WTC11 (cell line): Measurements from ENCODE around the gene ZFPL1. TPM values are rescaled to one million over a fixed set of nuclear protein-coding genes. Genes with fewer than 3 reads are reported as not detected.

ENCODE experiments used
- ATAC-seq: fragments of 200-7000 bp; cut with Tn5 transposase; 2 replicates; pipeline ENCODE4 v1.10.0; 2021; ENCODE audit warnings: mild to moderate bottlenecking, moderate library complexity
- Bru-seq: library from RNA; stranded (reverse); fragments of 400-500 nt; gene quantifications from one replicate; lab custom pipeline; 2021; lab: Mats Ljungman, UMichigan
- CTCF ChIA-PET: fragments of 300-600 bp; sonication (Branson Sonifier 250); formaldehyde crosslinking; loops from one replicate; lab custom pipeline; 2021; ENCODE audit warnings: antibody characterized with exemption; lab: Charles Lee
- POLR2A ChIA-PET: fragments of 350-600 bp; sonication (Branson Sonifier 250); formaldehyde crosslinking; loops from one replicate; lab custom pipeline; 2021; ENCODE audit warnings: antibody characterized with exemption; lab: Charles Lee
- DNase-seq: peaks from one replicate; pipeline ENCODE4 v3.0.0; 2021; ENCODE audit warnings: low spot score
- H3K27ac Mint-ChIP-seq: 2 replicates; pipeline ENCODE4 v1.8.0; 2021; ENCODE audit warnings: mixed read lengths
- H3K27me3 Mint-ChIP-seq: 2 replicates; pipeline ENCODE4 v1.8.0; 2021; ENCODE audit warnings: low read depth, mild to moderate bottlenecking, moderate library complexity, mixed read lengths
- H3K36me3 Mint-ChIP-seq: 2 replicates; pipeline ENCODE4 v1.8.0; 2021; ENCODE audit warnings: mixed read lengths
- H3K4me1 Mint-ChIP-seq: 2 replicates; pipeline ENCODE4 v1.8.0; 2022; ENCODE audit warnings: mixed read lengths
- H3K4me3 Mint-ChIP-seq: 2 replicates; pipeline ENCODE4 v1.8.0; 2021; ENCODE audit warnings: mild to moderate bottlenecking, moderate library complexity, mixed read lengths
- H3K9me3 Mint-ChIP-seq: 2 replicates; pipeline ENCODE4 v1.8.0; 2021; ENCODE audit warnings: mixed read lengths
- ERG ChIP-seq: fragments of 250-450 bp; sonication (Bioruptor Pico); IDR thresholded peaks from 2 replicates; pipeline ENCODE4 v1.8.0; 2021; ENCODE audit warnings: mild to moderate bottlenecking
- ESRRA ChIP-seq: sonication (generic); formaldehyde crosslinking; IDR thresholded peaks from 2 replicates; pipeline ENCODE4 v1.8.1; 2022; ENCODE audit warnings: mild to moderate bottlenecking, missing genetic modification reagents, borderline replicate concordance
- FOXJ3 ChIP-seq: sonication (generic); formaldehyde crosslinking; IDR thresholded peaks from 2 replicates; pipeline ENCODE4 v1.9.0; 2021; ENCODE audit warnings: missing genetic modification reagents, mild to moderate bottlenecking, borderline replicate concordance
- HMGA2 ChIP-seq: fragments of 250-450 bp; sonication (Bioruptor Pico); IDR thresholded peaks from 2 replicates; pipeline ENCODE4 v1.4.0; 2021; ENCODE audit warnings: mild to moderate bottlenecking, moderate library complexity
- JUN ChIP-seq: sonication (generic); formaldehyde crosslinking; IDR thresholded peaks from 2 replicates; pipeline ENCODE4 v1.8.0; 2023; ENCODE audit warnings: mild to moderate bottlenecking, missing genetic modification reagents
- KAT7 ChIP-seq: sonication (generic); formaldehyde crosslinking; IDR thresholded peaks from 2 replicates; pipeline ENCODE4 v1.8.1; 2023; ENCODE audit warnings: missing genetic modification reagents, mild to moderate bottlenecking, borderline replicate concordance
- MAX ChIP-seq: sonication (generic); formaldehyde crosslinking; IDR thresholded peaks from 2 replicates; pipeline ENCODE4 v1.8.0; 2022; ENCODE audit warnings: mild to moderate bottlenecking, missing genetic modification reagents
- MYBL2 ChIP-seq: sonication (generic); formaldehyde crosslinking; IDR thresholded peaks from 2 replicates; pipeline ENCODE4 v1.8.1; 2023; ENCODE audit warnings: mild to moderate bottlenecking, moderate library complexity, missing genetic modification reagents
- NFATC4 ChIP-seq: fragments of 250-450 bp; sonication (Bioruptor Pico); IDR thresholded peaks from 2 replicates; pipeline ENCODE4 v1.9.0; 2021; ENCODE audit warnings: mild to moderate bottlenecking
- NFE2L1 ChIP-seq: sonication (generic); formaldehyde crosslinking; IDR thresholded peaks from 2 replicates; pipeline ENCODE4 v1.8.1; 2023; ENCODE audit warnings: missing genetic modification reagents
- NR1H2 ChIP-seq: sonication (generic); formaldehyde crosslinking; IDR thresholded peaks from 2 replicates; pipeline ENCODE4 v1.9.0; 2021; ENCODE audit warnings: mild to moderate bottlenecking, moderate library complexity, missing genetic modification reagents
- RORB ChIP-seq: fragments of 250-450 bp; sonication (Bioruptor Pico); IDR thresholded peaks from 2 replicates; pipeline ENCODE4 v1.9.0; 2021; ENCODE audit warnings: mild to moderate bottlenecking
- SMAD4 ChIP-seq: sonication (generic); formaldehyde crosslinking; IDR thresholded peaks from 2 replicates; pipeline ENCODE4 v1.8.0; 2022; ENCODE audit warnings: mild to moderate bottlenecking, missing genetic modification reagents
- SOX15 ChIP-seq: fragments of 250-450 bp; sonication (Bioruptor Pico); IDR thresholded peaks from 2 replicates; pipeline ENCODE4 v1.9.0; 2021; ENCODE audit warnings: mild to moderate bottlenecking
- SP1 ChIP-seq: sonication (generic); formaldehyde crosslinking; conservative IDR thresholded peaks from 2 replicates; pipeline ENCODE4 v1.8.1; 2022; ENCODE audit warnings: missing genetic modification reagents
- TCF7 ChIP-seq: sonication (generic); formaldehyde crosslinking; IDR thresholded peaks from 2 replicates; pipeline ENCODE4 v1.8.0; 2022; ENCODE audit warnings: mild to moderate bottlenecking, low read depth, missing genetic modification reagents, moderate library complexity
- ZMAT4 ChIP-seq: fragments of 250-450 bp; sonication (Bioruptor Pico); IDR thresholded peaks from 2 replicates; pipeline ENCODE4 v1.9.0; 2021; ENCODE audit warnings: mild to moderate bottlenecking
- ZNF121 ChIP-seq: sonication (generic); formaldehyde crosslinking; IDR thresholded peaks from 2 replicates; pipeline ENCODE4 v1.8.0; 2023; ENCODE audit warnings: missing genetic modification reagents
- ZNF232 ChIP-seq: sonication (generic); formaldehyde crosslinking; IDR thresholded peaks from 2 replicates; pipeline ENCODE4 v1.8.0; 2022; ENCODE audit warnings: mild to moderate bottlenecking, missing genetic modification reagents
- ZNF281 ChIP-seq: sonication (generic); formaldehyde crosslinking; IDR thresholded peaks from 2 replicates; pipeline ENCODE4 v1.8.0; 2023; ENCODE audit warnings: mild to moderate bottlenecking, missing genetic modification reagents
- ZNF317 ChIP-seq: sonication (generic); formaldehyde crosslinking; IDR thresholded peaks from 2 replicates; pipeline ENCODE4 v1.8.1; 2023; ENCODE audit warnings: low read depth, mild to moderate bottlenecking, moderate library complexity, missing genetic modification reagents, borderline replicate concordance
- ZNF423 ChIP-seq: fragments of 250-450 bp; sonication (Bioruptor Pico); IDR thresholded peaks from 2 replicates; pipeline ENCODE4 v2.1.2; 2022; ENCODE audit warnings: mild to moderate bottlenecking, moderate library complexity
- ZNF532 ChIP-seq: fragments of 250-450 bp; sonication (Bioruptor Pico); IDR thresholded peaks from 2 replicates; pipeline ENCODE4 v1.9.0; 2021; ENCODE audit warnings: mild to moderate bottlenecking, borderline replicate concordance
- ZSCAN18 ChIP-seq: fragments of 250-450 bp; sonication (Bioruptor Pico); IDR thresholded peaks from 2 replicates; pipeline ENCODE4 v2.1.2; 2022; ENCODE audit warnings: mild to moderate bottlenecking, moderate library complexity
- long read RNA-seq, 3 experiments: library from RNA in 1 of 3; library from capped mRNA in 1 of 3; library from polyadenylated mRNA in 1 of 3; unstranded in 2 of 3; stranded (forward) in 1 of 3; transcript quantifications; one replicate each; pipeline ENCODE4 v2.0.0, GENCODE V29; 2021
- total RNA-seq: library from RNA; stranded (reverse); gene quantifications from 3 replicates; pipeline ENCODE4 v1.2.3, GENCODE V29; 2021

Gene ZFPL1
- total RNA-seq (32.2 to 33.8 TPM (median 32.8 TPM) in 3 replicates), Bru-seq, nascent RNA (percentile 75 among the genes with signal in this experiment)
- long read RNA-seq, experiment 1, transcript ZFPL1-201 (8 exons, 1,371 nt), result major isoform, 75 of 106 reads
- long read RNA-seq, experiment 1, partial matches to known transcripts, result 17 of 106 reads
- long read RNA-seq, experiment 1, other reads (novel, unspliced or antisense), result 13 of 106 reads
- long read RNA-seq, experiment 2, transcript ZFPL1-201 (8 exons, 1,371 nt), result major isoform, 15 of 51 reads
- long read RNA-seq, experiment 2, partial matches to known transcripts, result 11 of 51 reads
- long read RNA-seq, experiment 2, other reads (novel, unspliced or antisense), result 25 of 51 reads
- long read RNA-seq, experiment 3, transcript ZFPL1-201 (8 exons, 1,371 nt), result major isoform, 49 of 60 reads
- long read RNA-seq, experiment 3, partial matches to known transcripts, result 5 of 60 reads
- long read RNA-seq, experiment 3, other reads (novel, unspliced or antisense), result 6 of 60 reads

GRCh38 chr11:65083834-65084597 is at the start of gene ZFPL1, which contains the start of gene CDCA5:
Gene ZFPL1 (plus strand): TSS chr11:65084222. CDS start chr11:65084699, 477 bp downstream.
Gene CDCA5 (minus strand): TSS chr11:65084040. CDS start chr11:65083978, 62 bp downstream.
- peak within 1 kb of the TSS; percentile 94 for H3K4me3 Mint-ChIP-seq
- POLR2A ChIA-PET, result interaction anchor here (0.6 kb wide), 2 partner anchors 136 to 160 kb away, joined by 3 read pairs; no protein-coding TSS in a partner anchor
- H3K27ac Mint-ChIP-seq, result peak within 1 kb of the TSS; percentile 99
- no peaks in the 10 kb centered on the region for H3K9me3 Mint-ChIP-seq
- no peaks in the 10 kb centered on the region for H3K27me3 Mint-ChIP-seq
- DNase-seq, result peak; percentile 96
- peaks cover 10% of the 10 kb centered on the region for H3K4me1 Mint-ChIP-seq
- H3K36me3 Mint-ChIP-seq, result peaks cover 31% of the 10 kb centered on the region
- ATAC-seq, result peak; percentile 81
- CTCF ChIA-PET, result interaction anchor here (1.3 to 1.4 kb wide), 2 partner anchors 26 to 71 kb away, joined by 3 to 6 read pairs; no protein-coding TSS in a partner anchor
- TF ChIP-seq FOXJ3 (CRISPR knock-in tag) (no peak), KAT7 (CRISPR knock-in tag) (no peak), JUN (CRISPR knock-in tag) (peak; percentile 77), HMGA2 (no peak), SMAD4 (CRISPR knock-in tag) (peak; percentile 69; the same call in 1 of the 2 replicates), ZNF317 (CRISPR knock-in tag) (no peak), ZNF532 (CRISPR knock-in tag) (no peak), ZSCAN18 (CRISPR knock-in tag) (no peak), ZNF423 (CRISPR knock-in tag) (no peak), NFE2L1 (CRISPR knock-in tag) (peak; percentile 89; the same call in 1 of the 2 replicates), NR1H2 (CRISPR knock-in tag) (no peak), ERG (no peak), MYBL2 (peak; percentile 94), SP1 (CRISPR knock-in tag) (peak; percentile 100), ZNF232 (CRISPR knock-in tag) (0 out of 2 replicates have a peak, but pooled peaks have one; percentile 18), TCF7 (CRISPR knock-in tag) (peak; percentile 68; the same call in 1 of the 2 replicates), SOX15 (CRISPR knock-in tag) (no peak), NFATC4 (CRISPR knock-in tag) (no peak), ZMAT4 (no peak), ZNF121 (CRISPR knock-in tag) (no peak), RORB (CRISPR knock-in tag) (no peak), ZNF281 (CRISPR knock-in tag) (0 out of 2 replicates have a peak, but pooled peaks have one; percentile 46), MAX (peak; percentile 93), ESRRA (CRISPR knock-in tag) (no peak)
